SK-N-SH treated with all-trans-retinoic acid at 6 μM for 48 hours (cell line): ENCODE data around the gene ADAT3.

Experiments used
- CSRNP3 ChIP-seq: fragments of 250-450 bp; sonication (Bioruptor Pico); IDR thresholded peaks from 2 replicates; pipeline ENCODE4 v1.5.1; 2021; ENCODE audit warnings: mild to moderate bottlenecking, moderate library complexity
- RARB ChIP-seq: fragments of 250-450 bp; sonication (Bioruptor Pico); IDR thresholded peaks from 2 replicates; pipeline ENCODE4 v1.8.0; 2021; ENCODE audit warnings: mild to moderate bottlenecking, moderate library complexity
- ZFP30 ChIP-seq: fragments of 450-650 bp; formaldehyde crosslinking; IDR thresholded peaks from 2 replicates; pipeline ENCODE4 v1.5.0; 2022; ENCODE audit warnings: mild to moderate bottlenecking, moderate library complexity
- TF ChIP-seq, protein P1 (sequence below): fragments of 250-450 bp; sonication (Bioruptor Pico); IDR thresholded peaks from 2 replicates; pipeline ENCODE4 v1.5.0; 2020; ENCODE audit warnings: mild to moderate bottlenecking, moderate library complexity
- TF ChIP-seq, protein P2 (sequence below): fragments of 250-450 bp; sonication (Bioruptor Pico); IDR thresholded peaks from 2 replicates; pipeline ENCODE4 v1.8.0; 2021; ENCODE audit warnings: low read depth, mild to moderate bottlenecking, moderate library complexity, borderline replicate concordance

- TF ChIP-seq ZFP30 (CRISPR knock-in tag): no peak
- no peak for TF ChIP-seq RARB (CRISPR knock-in tag)
- TF ChIP-seq, protein P1, sequence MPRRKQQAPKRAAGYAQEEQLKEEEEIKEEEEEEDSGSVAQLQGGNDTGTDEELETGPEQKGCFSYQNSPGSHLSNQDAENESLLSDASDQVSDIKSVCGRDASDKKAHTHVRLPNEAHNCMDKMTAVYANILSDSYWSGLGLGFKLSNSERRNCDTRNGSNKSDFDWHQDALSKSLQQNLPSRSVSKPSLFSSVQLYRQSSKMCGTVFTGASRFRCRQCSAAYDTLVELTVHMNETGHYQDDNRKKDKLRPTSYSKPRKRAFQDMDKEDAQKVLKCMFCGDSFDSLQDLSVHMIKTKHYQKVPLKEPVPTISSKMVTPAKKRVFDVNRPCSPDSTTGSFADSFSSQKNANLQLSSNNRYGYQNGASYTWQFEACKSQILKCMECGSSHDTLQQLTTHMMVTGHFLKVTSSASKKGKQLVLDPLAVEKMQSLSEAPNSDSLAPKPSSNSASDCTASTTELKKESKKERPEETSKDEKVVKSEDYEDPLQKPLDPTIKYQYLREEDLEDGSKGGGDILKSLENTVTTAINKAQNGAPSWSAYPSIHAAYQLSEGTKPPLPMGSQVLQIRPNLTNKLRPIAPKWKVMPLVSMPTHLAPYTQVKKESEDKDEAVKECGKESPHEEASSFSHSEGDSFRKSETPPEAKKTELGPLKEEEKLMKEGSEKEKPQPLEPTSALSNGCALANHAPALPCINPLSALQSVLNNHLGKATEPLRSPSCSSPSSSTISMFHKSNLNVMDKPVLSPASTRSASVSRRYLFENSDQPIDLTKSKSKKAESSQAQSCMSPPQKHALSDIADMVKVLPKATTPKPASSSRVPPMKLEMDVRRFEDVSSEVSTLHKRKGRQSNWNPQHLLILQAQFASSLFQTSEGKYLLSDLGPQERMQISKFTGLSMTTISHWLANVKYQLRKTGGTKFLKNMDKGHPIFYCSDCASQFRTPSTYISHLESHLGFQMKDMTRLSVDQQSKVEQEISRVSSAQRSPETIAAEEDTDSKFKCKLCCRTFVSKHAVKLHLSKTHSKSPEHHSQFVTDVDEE: no peak
- TF ChIP-seq, protein P2, sequence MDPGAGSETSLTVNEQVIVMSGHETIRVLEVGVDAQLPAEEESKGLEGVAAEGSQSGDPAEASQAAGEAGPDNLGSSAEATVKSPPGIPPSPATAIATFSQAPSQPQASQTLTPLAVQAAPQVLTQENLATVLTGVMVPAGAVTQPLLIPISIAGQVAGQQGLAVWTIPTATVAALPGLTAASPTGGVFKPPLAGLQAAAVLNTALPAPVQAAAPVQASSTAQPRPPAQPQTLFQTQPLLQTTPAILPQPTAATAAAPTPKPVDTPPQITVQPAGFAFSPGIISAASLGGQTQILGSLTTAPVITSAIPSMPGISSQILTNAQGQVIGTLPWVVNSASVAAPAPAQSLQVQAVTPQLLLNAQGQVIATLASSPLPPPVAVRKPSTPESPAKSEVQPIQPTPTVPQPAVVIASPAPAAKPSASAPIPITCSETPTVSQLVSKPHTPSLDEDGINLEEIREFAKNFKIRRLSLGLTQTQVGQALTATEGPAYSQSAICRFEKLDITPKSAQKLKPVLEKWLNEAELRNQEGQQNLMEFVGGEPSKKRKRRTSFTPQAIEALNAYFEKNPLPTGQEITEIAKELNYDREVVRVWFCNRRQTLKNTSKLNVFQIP (CRISPR knock-in tag): no peak
- TF ChIP-seq CSRNP3 (CRISPR knock-in tag): no peak
Measured at GRCh38 chr19:1941146-1942077, 36.2 kb downstream of the ADAT3 start, which contains the start of gene CSNK1G2.
